Myometrial cell (primary cell): ENCODE results near the gene ST3GAL3. TPM values are rescaled to one million over a fixed set of nuclear protein-coding genes. Genes with fewer than 3 reads are reported as not detected.

ENCODE experiments used
- total RNA-seq: library from RNA; depleted of rRNA; stranded (reverse); fragments of >200 nt; gene quantifications from 2 replicates; pipeline ENCODE4 v1.2.3, GENCODE V29; 2015

Gene ST3GAL3, protein sequence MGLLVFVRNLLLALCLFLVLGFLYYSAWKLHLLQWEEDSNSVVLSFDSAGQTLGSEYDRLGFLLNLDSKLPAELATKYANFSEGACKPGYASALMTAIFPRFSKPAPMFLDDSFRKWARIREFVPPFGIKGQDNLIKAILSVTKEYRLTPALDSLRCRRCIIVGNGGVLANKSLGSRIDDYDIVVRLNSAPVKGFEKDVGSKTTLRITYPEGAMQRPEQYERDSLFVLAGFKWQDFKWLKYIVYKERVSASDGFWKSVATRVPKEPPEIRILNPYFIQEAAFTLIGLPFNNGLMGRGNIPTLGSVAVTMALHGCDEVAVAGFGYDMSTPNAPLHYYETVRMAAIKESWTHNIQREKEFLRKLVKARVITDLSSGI
- 17.0 and 17.5 TPM in 2 replicates for total RNA-seq

DNA sequence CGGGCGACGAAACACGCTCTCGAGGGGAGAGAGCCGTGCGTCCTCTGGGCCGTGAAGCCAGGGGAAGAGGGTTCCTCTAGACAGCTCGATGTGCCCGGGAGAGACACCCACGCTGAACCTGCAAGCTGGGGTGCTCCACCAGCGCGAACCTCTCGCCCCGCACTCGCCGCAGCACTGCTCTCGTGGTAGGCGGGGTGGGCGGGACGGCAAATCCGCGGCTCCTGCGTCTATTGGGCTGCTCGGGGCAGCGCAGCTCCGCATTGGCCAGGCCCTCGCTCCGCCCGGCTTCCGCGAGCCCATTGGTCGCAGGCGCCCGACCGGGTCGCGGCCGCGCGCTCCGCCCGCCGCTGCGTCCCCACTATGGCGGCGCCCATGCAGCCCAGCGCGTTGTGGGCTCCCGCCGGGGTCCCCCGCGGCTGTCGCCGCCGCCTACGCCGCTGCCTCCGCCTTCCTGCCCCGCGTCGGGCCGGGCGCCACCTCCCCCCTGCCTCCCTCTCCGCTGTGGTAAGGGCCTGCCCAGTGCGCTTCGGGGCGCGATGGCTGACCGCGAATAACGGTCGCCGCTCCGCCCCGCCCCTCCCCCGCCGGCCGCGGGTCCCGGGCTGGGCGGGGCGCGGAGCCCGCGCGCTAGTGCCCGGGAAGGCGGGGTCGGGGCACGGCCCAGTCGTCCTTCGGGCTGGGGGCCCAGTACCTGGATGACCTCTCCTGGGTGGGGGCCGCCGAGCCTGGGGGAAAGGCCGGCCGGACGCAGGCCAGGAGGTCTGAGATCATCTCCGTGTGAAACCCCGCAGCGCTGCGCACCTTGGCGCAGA lies at the start of gene ST3GAL3:
TSS of gene ST3GAL3 (plus strand) at position 347 of the 812 bp plus-strand sequence. CDS start 28,727 bp downstream, outside the sequence.

GRCh38 chr1:43933386-43934100 lies 226.2 kb downstream of the ST3GAL3 start, which contains the start of gene ARTN:
TSS of gene ARTN (plus strand) at chr1:43933801. CDS start at chr1:43935657, 1,856 bp downstream.

DNA sequence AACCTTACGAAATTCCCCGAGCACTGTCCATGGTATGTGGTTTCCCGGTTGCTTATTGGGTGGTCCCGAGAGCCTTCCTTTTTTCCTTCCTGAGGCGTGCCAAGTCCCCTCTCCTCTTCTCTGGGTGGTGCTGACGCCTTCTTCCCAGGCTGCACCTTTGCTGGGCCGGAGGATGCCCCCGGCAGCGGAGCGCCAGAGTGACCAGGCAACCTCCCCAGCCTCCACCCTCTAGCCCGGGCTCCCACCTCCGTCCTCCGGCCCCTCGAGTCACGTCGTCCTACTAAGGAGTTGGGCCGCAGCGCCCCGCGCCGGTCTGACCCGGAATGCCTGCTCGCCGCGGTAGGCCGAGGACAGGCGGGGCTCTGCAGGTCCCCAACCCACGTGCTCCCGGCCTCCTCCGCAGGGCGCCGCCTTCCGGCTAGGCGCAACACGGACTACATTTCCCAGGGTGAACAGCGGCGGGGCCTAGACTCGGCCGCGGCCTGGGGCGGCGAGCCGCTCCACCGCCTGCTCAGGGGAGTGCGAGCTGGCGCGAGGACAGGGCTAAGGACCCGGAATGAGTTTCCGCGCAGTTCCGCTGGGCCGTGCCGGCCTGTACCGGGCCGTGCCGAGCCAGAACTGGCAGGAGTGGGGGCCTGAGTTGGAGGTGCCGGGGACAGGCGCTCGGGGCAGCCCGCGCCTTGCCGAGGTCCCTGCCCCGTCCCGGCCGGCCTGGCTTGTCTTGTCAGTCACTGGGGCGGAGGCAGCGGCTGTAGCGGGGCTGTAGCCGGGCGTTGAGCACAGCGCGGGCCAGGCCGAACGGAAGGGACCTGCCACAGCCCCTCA lies 239.1 kb downstream of the ST3GAL3 start, which contains the start of gene IPO13:
TSS of gene IPO13 (plus strand) at position 715 of the 825 bp plus-strand sequence. CDS start 651 bp downstream, outside the sequence.

GRCh38 chr1:43969746-43970466 lies 262.6 kb downstream of the ST3GAL3 start, which contains the start of gene DPH2:
TSS of gene DPH2 (plus strand) at chr1:43970010. CDS start at chr1:43970176, 166 bp downstream.

GRCh38 chr1:43974443-43975248 lies 267.3 kb downstream of the ST3GAL3 start, which contains the start of gene ATP6V0B:
TSS of gene ATP6V0B (plus strand) at chr1:43974960. CDS start at chr1:43975041, 81 bp downstream.

DNA sequence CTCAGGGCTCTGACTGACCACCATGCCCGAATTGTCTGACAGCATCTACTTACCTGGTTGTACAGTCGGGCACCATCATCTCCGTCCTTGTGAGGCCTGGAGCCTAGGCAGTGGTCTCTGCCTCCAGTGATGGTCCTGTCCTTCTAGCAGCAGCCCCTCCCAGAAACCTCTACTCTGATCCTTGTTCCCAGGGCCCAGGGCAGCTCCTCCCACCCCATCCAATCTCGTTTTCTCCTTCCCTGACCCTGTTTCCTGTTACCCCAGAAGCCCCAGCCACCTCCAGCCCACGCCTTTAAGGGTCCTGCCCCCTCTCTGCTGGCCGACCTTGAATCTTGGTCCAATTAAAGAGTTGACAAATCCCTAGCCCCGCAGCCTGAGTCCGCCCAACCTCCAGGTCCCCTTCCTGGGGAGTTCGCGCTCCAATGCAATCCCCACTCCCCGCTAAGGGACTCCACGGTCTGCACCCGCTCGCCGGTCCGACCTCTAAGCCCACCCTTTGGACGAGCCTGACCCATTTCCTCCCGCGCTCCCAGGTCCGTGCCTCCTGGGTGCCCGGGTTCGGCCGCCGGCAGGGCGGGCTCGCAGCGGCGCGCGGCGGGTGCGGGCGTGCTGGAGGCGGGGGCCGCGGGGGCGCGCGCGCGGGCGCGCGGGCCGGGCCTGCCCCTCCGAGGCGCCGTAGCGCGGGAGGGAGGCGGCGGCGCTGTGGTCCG lies 271.4 kb downstream of the ST3GAL3 start, which contains the start of gene B4GALT2:
TSS of gene B4GALT2 (plus strand) at position 660 of the 710 bp plus-strand sequence. CDS start 1,951 bp downstream, outside the sequence.

Other genes starting within 250 kb of the ST3GAL3 start
- 20.2 and 32.4 TPM in 2 replicates for gene PTPRF, start 176.7 kb upstream of the ST3GAL3 start, total RNA-seq
- 18.5 and 27.6 TPM in 2 replicates for gene KDM4A, start 57.4 kb upstream of the ST3GAL3 start, total RNA-seq
- not detected in 2 replicates for gene ARTN, start 226.3 kb downstream of the ST3GAL3 start, total RNA-seq
- gene IPO13, start 239.4 kb downstream of the ST3GAL3 start, total RNA-seq: 23.7 and 26.2 TPM in 2 replicates